KMS-11 (cell line): ENCODE data around the gene PGAP6.

Source experiments
- H2AFZ ChIP-seq: fragments of 200-600 bp; sonication (generic); 2 replicates; pipeline ENCODE4 v1.6.1; 2016; ENCODE audit warnings: antibody characterized with exemption, mixed run types, low read depth
- H3K27ac ChIP-seq: fragments of 200-600 bp; sonication (generic); 2 replicates; pipeline ENCODE4 v1.6.1; 2016; ENCODE audit warnings: mild to moderate bottlenecking, mixed run types
- H3K27me3 ChIP-seq: fragments of 200-600 bp; sonication (generic); 2 replicates; pipeline ENCODE4 v1.6.1; 2017; ENCODE audit warnings: mild to moderate bottlenecking, low read depth, mixed run types, moderate library complexity; ENCODE audit not compliant: insufficient read depth
- H3K36me3 ChIP-seq: fragments of 200-600 bp; sonication (generic); 2 replicates; pipeline ENCODE4 v1.6.1; 2017; ENCODE audit warnings: mild to moderate bottlenecking, mixed run types; ENCODE audit not compliant: insufficient read depth
- H3K4me1 ChIP-seq: fragments of 200-600 bp; sonication (generic); 2 replicates; pipeline ENCODE4 v1.6.1; 2016; ENCODE audit warnings: mild to moderate bottlenecking, low read depth, mixed run types; ENCODE audit not compliant: poor library complexity, severe bottlenecking
- H3K4me2 ChIP-seq: fragments of 200-600 bp; sonication (generic); 2 replicates; pipeline ENCODE4 v1.7.0; 2016; ENCODE audit warnings: mild to moderate bottlenecking, mixed run types
- H3K4me3 ChIP-seq: fragments of 200-600 bp; sonication (generic); IDR thresholded peaks from 2 replicates; pipeline ENCODE4 v1.6.1; 2017; ENCODE audit warnings: low read depth, low read length, mixed read lengths; ENCODE audit not compliant: insufficient read depth
- H3K79me2 ChIP-seq: fragments of 200-600 bp; sonication (generic); 2 replicates; pipeline ENCODE4 v1.6.1; 2016; ENCODE audit warnings: low read depth, mixed run types; ENCODE audit not compliant: insufficient read depth
- H3K9ac ChIP-seq: fragments of 200-600 bp; sonication (generic); 2 replicates; pipeline ENCODE4 v1.6.1; 2016; ENCODE audit warnings: mild to moderate bottlenecking, mixed run types
- H4K20me1 ChIP-seq: fragments of 200-600 bp; sonication (generic); 2 replicates; pipeline ENCODE4 v1.6.1; 2016; ENCODE audit warnings: mild to moderate bottlenecking, mixed run types; ENCODE audit not compliant: insufficient read depth
- CTCF ChIP-seq: fragments of 200-600 bp; sonication (generic); conservative IDR thresholded peaks from 2 replicates; pipeline ENCODE4 v1.6.1; 2017; ENCODE audit warnings: low read depth, mild to moderate bottlenecking, antibody characterized with exemption, low read length, moderate library complexity, mixed read lengths

The PGAP6 gene

GRCh38 chr16:410516-411178 is 28.9 kb upstream of the PGAP6 start:
- H3K4me1 ChIP-seq: no peaks in the 10 kb centered on the region
- no peak overlapping the region for H3K9ac ChIP-seq
- H3K79me2 ChIP-seq: no peaks in the 10 kb centered on the region
- H3K27ac ChIP-seq: no peak overlapping the region
- no peaks in the 10 kb centered on the region for H3K27me3 ChIP-seq
- H4K20me1 ChIP-seq: no peaks in the 10 kb centered on the region
- H3K36me3 ChIP-seq: no peaks in the 10 kb centered on the region
- no peak for TF ChIP-seq CTCF
- H3K4me3 ChIP-seq: no peak overlapping the region
- no peak overlapping the region for H3K4me2 ChIP-seq
- no peak overlapping the region for H2AFZ ChIP-seq

GRCh38 chr16:407253-407652 is 25.5 kb upstream of the PGAP6 start:
- no peaks in the 10 kb centered on the region for H4K20me1 ChIP-seq
- no peak overlapping the region for H3K4me3 ChIP-seq
- H2AFZ ChIP-seq: no peak overlapping the region
- no peak overlapping the region for H3K27ac ChIP-seq
- H3K9ac ChIP-seq: no peak overlapping the region
- H3K4me2 ChIP-seq: no peak overlapping the region
- H3K79me2 ChIP-seq: no peaks in the 10 kb centered on the region
- no peaks in the 10 kb centered on the region for H3K36me3 ChIP-seq
- no peak for TF ChIP-seq CTCF
- no peaks in the 10 kb centered on the region for H3K27me3 ChIP-seq
- peaks cover 5% of the 10 kb centered on the region for H3K4me1 ChIP-seq

- no peak overlapping the region for H3K9ac ChIP-seq
- no peaks in the 10 kb centered on the region for H3K79me2 ChIP-seq
- TF ChIP-seq CTCF: no peak
- H2AFZ ChIP-seq: no peak overlapping the region
- no peak overlapping the region for H3K4me3 ChIP-seq
- H4K20me1 ChIP-seq: no peaks in the 10 kb centered on the region
- H3K27ac ChIP-seq: no peak overlapping the region
- H3K4me2 ChIP-seq: no peak overlapping the region
- H3K27me3 ChIP-seq: no peaks in the 10 kb centered on the region
- H3K4me1 ChIP-seq: peaks cover 7% of the 10 kb centered on the region
- no peaks in the 10 kb centered on the region for H3K36me3 ChIP-seq
These were observed 24.0 kb upstream of the PGAP6 start for GRCh38 chr16:405548-406506.

GRCh38 chr16:404971-405486 is 23.3 kb upstream of the PGAP6 start:
- no peak overlapping the region for H3K4me3 ChIP-seq
- no peaks in the 10 kb centered on the region for H3K79me2 ChIP-seq
- H3K9ac ChIP-seq: no peak overlapping the region
- no peak overlapping the region for H3K27ac ChIP-seq
- TF ChIP-seq CTCF: no peak
- H3K36me3 ChIP-seq: no peaks in the 10 kb centered on the region
- H3K27me3 ChIP-seq: no peaks in the 10 kb centered on the region
- no peak overlapping the region for H2AFZ ChIP-seq
- no peak overlapping the region for H3K4me2 ChIP-seq
- peaks cover 15% of the 10 kb centered on the region for H3K4me1 ChIP-seq
- no peaks in the 10 kb centered on the region for H4K20me1 ChIP-seq
